ENCODE data around the gene INSL3. TPM values are rescaled to one million over a fixed set of nuclear protein-coding genes. Genes with fewer than 3 reads are reported as not detected.
"Not testable (repeated sequence)": the region's sequence is repeated elsewhere in the genome, so short reads cannot be mapped to it uniquely, and the experiment has no call there.

INSL3 gene
- total RNA-seq, 1 donor from 2014 or later = not detected

- H3K4me3 Mint-ChIP-seq (ENCODE audit: unreplicated experiment) = no peak overlapping the region
- H3K4me1 Mint-ChIP-seq (ENCODE audit: low read depth) = no peaks in the 10 kb centered on the region
- H3K36me3 Mint-ChIP-seq (ENCODE audit: low read depth) = peaks cover 2% of the 10 kb centered on the region
- TF ChIP-seq, protein P1, sequence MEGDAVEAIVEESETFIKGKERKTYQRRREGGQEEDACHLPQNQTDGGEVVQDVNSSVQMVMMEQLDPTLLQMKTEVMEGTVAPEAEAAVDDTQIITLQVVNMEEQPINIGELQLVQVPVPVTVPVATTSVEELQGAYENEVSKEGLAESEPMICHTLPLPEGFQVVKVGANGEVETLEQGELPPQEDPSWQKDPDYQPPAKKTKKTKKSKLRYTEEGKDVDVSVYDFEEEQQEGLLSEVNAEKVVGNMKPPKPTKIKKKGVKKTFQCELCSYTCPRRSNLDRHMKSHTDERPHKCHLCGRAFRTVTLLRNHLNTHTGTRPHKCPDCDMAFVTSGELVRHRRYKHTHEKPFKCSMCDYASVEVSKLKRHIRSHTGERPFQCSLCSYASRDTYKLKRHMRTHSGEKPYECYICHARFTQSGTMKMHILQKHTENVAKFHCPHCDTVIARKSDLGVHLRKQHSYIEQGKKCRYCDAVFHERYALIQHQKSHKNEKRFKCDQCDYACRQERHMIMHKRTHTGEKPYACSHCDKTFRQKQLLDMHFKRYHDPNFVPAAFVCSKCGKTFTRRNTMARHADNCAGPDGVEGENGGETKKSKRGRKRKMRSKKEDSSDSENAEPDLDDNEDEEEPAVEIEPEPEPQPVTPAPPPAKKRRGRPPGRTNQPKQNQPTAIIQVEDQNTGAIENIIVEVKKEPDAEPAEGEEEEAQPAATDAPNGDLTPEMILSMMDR (IDR thresholded peaks at IDR 0.05) = no peak
- no peaks in the 10 kb centered on the region for H3K9me3 Mint-ChIP-seq (ENCODE audit: low read depth)
- no peak for DNase-seq (ENCODE audit: low spot score)
- H3K27ac Mint-ChIP-seq (ENCODE audit: unreplicated experiment) = no peak overlapping the region
- peaks cover 33% of the 10 kb centered on the region for H3K27me3 Mint-ChIP-seq (ENCODE audit: low read depth)
Measured at GRCh38 chr19:17805427-17805826, 15.9 kb downstream of the INSL3 start.

DNA sequence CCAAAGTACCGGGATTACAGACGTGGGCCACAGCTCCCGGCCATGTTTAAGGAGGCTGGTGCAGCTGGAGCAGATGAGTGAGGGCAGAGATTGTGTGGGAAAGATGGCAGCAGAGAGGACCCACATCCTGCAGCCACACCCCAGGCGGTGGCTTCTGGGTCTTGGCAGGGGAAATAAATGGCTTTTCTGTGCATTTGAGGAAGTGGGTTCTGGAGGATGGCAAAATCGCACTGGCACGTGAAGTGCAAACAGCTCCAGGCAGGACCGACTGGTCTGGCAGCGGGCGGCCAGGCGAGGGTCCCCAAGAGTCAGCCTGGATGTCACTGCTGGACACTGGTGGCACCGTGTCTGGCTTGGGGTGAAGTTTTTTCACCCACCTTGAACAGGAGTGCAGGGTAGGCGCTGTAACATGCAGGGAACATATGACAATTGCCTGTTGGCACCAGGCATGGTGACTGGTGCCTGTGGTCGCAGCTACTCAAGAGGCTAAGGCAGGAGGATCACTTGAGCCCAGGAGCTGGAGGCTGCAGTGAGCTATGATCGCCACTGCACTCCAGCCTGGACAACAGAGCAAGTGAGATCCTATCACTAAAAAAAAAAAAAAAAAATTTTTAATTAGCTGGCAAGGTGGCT, 17.9 kb downstream of the INSL3 start:
- Mint-ChIP-seq H3K36me3 (ENCODE audit: low read depth) (no peaks in the 10 kb centered on the region), H3K27me3 (ENCODE audit: low read depth) (peaks cover 29% of the 10 kb centered on the region), H3K4me3 (ENCODE audit: unreplicated experiment) (no peak overlapping the region), H3K9me3 (ENCODE audit: low read depth) (no peaks in the 10 kb centered on the region), H3K4me1 (ENCODE audit: low read depth) (no peaks in the 10 kb centered on the region), H3K27ac (ENCODE audit: unreplicated experiment) (no peak overlapping the region)
- TF ChIP-seq, protein P1 (IDR thresholded peaks at IDR 0.05) = no peak
- DNase-seq (ENCODE audit: low spot score) = no peak

DNA sequence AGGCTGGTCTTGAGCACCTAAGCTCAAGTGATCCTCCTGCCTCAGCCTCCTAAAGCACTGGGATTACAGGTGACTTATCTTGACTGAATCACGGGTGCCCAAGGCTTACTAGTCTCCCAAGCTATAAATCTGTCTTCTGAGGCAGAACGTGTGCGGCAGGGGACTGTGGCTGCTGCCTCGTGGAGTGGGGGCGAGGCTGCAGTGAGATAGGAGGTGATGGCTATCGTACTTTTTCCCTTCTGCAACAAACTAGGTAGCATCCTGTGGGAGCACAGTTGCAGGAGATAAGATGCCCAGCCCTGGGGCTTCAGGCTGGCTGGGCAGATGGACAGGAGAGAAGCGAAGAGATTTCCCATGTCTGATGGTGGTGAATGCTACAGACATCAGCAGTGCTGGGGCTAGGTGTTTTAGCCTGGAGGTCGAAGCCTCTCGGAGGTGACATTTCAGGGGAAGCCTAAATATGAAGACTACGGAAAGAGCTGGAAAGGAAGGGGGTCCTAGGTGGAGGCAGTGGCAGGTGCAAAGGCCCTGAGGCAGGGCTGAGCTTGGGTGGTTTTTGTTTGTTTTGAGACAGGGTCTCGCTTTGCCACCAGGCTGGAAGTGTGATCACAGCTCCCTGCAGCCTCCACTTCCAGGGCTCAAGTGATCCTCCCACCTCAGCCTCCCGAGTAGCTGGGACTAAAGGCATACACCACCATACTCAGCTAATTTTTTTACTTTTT, 19.0 kb downstream of the INSL3 start:
- no peaks in the 10 kb centered on the region for H3K4me1 Mint-ChIP-seq (ENCODE audit: low read depth)
- H3K27ac Mint-ChIP-seq (ENCODE audit: unreplicated experiment) = no peak overlapping the region
- TF ChIP-seq, protein P1 (IDR thresholded peaks at IDR 0.05) = no peak
- no peaks in the 10 kb centered on the region for H3K36me3 Mint-ChIP-seq (ENCODE audit: low read depth)
- no peak overlapping the region for H3K4me3 Mint-ChIP-seq (ENCODE audit: unreplicated experiment)
- H3K27me3 Mint-ChIP-seq (ENCODE audit: low read depth) = peaks cover 26% of the 10 kb centered on the region
- DNase-seq (ENCODE audit: low spot score) = no peak
- H3K9me3 Mint-ChIP-seq (ENCODE audit: low read depth) = no peaks in the 10 kb centered on the region

GRCh38 chr19:17798599-17798998, 22.7 kb downstream of the INSL3 start:
- H3K36me3 Mint-ChIP-seq (ENCODE audit: low read depth); H3K27ac Mint-ChIP-seq (ENCODE audit: unreplicated experiment); H3K4me3 Mint-ChIP-seq (ENCODE audit: unreplicated experiment); H3K4me1 Mint-ChIP-seq (ENCODE audit: low read depth); DNase-seq (ENCODE audit: low spot score); H3K9me3 Mint-ChIP-seq (ENCODE audit: low read depth): not testable (repeated sequence)
- H3K27me3 Mint-ChIP-seq (ENCODE audit: low read depth) = peaks cover 37% of the 10 kb centered on the region

GRCh38 chr19:17797424-17798201, 23.7 kb downstream of the INSL3 start:
- Mint-ChIP-seq H3K4me1 (ENCODE audit: low read depth) (peaks cover 5% of the 10 kb centered on the region), H3K27ac (ENCODE audit: unreplicated experiment) (no peak overlapping the region), H3K27me3 (ENCODE audit: low read depth) (peaks cover 33% of the 10 kb centered on the region), H3K9me3 (ENCODE audit: low read depth) (no peaks in the 10 kb centered on the region), H3K36me3 (ENCODE audit: low read depth) (no peaks in the 10 kb centered on the region), H3K4me3 (ENCODE audit: unreplicated experiment) (no peak overlapping the region)
- DNase-seq (ENCODE audit: low spot score) = no peak
- TF ChIP-seq, protein P1 (IDR thresholded peaks at IDR 0.05) = no peak

Measured in chondrocyte (in vitro differentiated cells).